Upper lobe of left lung (tissue), 4 donors: ENCODE data around the gene SORCS1.

ENCODE experiments used
- CTCF ChIP-seq, 6 experiments: fragments of 450-650 bp in 4 of 6; fragments of 200-600 bp in 2 of 6; sonication (generic) in 2 of 6; IDR thresholded peaks; one replicate each; pipeline ENCODE4 v1.5.1; 2016 to 2019; ENCODE audit warnings: antibody characterized with exemption in 6 of 6
- EP300 ChIP-seq, 4 donors: sonication (generic); formaldehyde crosslinking; IDR thresholded peaks; one replicate each; pipeline ENCODE4 v1.5.1; 2017; ENCODE audit warnings: antibody characterized with exemption in 4 of 4, control low read depth in 2 of 4
- POLR2A ChIP-seq, 4 donors: fragments of 450-650 bp; IDR thresholded peaks; one replicate each; pipeline ENCODE4 v1.5.1; 2016 to 2017; ENCODE audit warnings: antibody characterized with exemption in 4 of 4, mild to moderate bottlenecking in 2 of 4
- POLR2AphosphoS5 ChIP-seq, 2 donors: sonication (generic); formaldehyde crosslinking; IDR thresholded peaks; one replicate each; pipeline ENCODE4 v1.5.1; 2017; ENCODE audit warnings: antibody characterized with exemption in 2 of 2

- no peak for TF ChIP-seq CTCF (IDR thresholded peaks at IDR 0.05)
- TF ChIP-seq POLR2A (IDR thresholded peaks at IDR 0.05) = no peak
- no peak for TF ChIP-seq EP300 (IDR thresholded peaks at IDR 0.05)
- TF ChIP-seq POLR2AphosphoS5 (IDR thresholded peaks at IDR 0.05) = no peak
Observed at GRCh38 chr10:106820579-106820978, 343.9 kb downstream of the SORCS1 start.
